Brain microvascular endothelial cell (primary cell): Measurements from ENCODE around the gene ZNF804A.

ENCODE experiments used
- DNase-seq: peaks from one replicate; pipeline ENCODE4 v3.0.0-alpha.2; 2020
- H3K27ac ChIP-seq: fragments of 250-450 bp; sonication (Bioruptor Pico); 2 replicates; pipeline ENCODE4 v1.5.1; 2020; ENCODE audit warnings: mild to moderate bottlenecking, moderate library complexity
- H3K27me3 ChIP-seq: fragments of 250-450 bp; sonication (Bioruptor Pico); replicated peaks from 2 replicates; pipeline ENCODE4 v1.5.1; 2020; ENCODE audit warnings: mild to moderate bottlenecking
- H3K36me3 ChIP-seq: fragments of 250-450 bp; sonication (Bioruptor Pico); replicated peaks from 2 replicates; pipeline ENCODE4 v1.5.1; 2020; ENCODE audit warnings: mild to moderate bottlenecking
- H3K4me3 ChIP-seq: 2 replicates; pipeline ENCODE4 v1.5.1; 2011; ENCODE audit warnings: low read depth, mild to moderate bottlenecking, control low read depth, low read length, moderate library complexity
- CTCF ChIP-seq: IDR thresholded peaks from 2 replicates; pipeline ENCODE4 v1.5.1; 2011; ENCODE audit warnings: low read depth, mild to moderate bottlenecking, moderate library complexity, low read length, control low read depth, inconsistent platforms; ENCODE audit errors: missing control alignments
- in situ Hi-C: cut with HindIII; loops from 2 replicates; pipeline ENCODE4 v1.10.0; 2017; ENCODE audit warnings: low sequenced_read_pairs, low pct_ligation_motif_present

The ZNF804A gene

GRCh38 chr2:184945824-184946223, 347.5 kb downstream of the ZNF804A start:
- TF ChIP-seq CTCF = no peak
- in situ Hi-C loops = no loop called here
- Histone ChIP-seq H3K27me3 (no peaks in the 10 kb centered on the region), H3K27ac (no peak overlapping the region), H3K36me3 (no peaks in the 10 kb centered on the region), H3K4me3 (no peak overlapping the region)
- DNase-seq = no peak

GRCh38 chr2:184956856-184957255, 358.5 kb downstream of the ZNF804A start:
- in situ Hi-C loops = no loop called here
- Histone ChIP-seq H3K36me3 (no peaks in the 10 kb centered on the region), H3K27me3 (no peaks in the 10 kb centered on the region), H3K27ac (no peak overlapping the region), H3K4me3 (no peak overlapping the region)
- TF ChIP-seq CTCF = no peak
- DNase-seq = no peak

DNA sequence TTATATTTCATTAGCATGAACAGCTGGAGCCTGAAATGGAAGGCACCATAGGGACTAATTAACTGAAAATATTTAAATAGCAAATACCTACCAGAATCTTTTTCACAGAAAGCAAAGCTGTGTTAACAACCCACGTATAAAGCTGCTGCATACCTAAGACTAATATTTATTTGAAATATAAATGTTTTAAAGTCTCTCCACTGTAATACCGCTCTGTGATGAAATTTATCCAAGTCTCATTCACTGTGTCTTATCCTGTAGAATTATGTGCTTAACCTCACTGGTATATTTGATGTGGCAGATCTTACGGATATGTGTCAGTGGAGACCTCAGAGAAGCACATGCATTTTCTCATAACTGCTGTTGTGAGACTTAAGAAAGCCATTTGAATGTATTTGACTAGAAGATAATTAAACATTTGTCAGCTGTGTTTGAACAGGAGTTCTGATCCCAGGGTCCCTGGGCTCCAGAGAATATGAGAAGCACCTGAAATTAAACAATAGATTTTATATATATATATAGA, 373.3 kb downstream of the ZNF804A start:
- in situ Hi-C loops = no loop called here
- TF ChIP-seq CTCF = no peak
- Histone ChIP-seq H3K27ac (no peak overlapping the region), H3K27me3 (no peaks in the 10 kb centered on the region), H3K4me3 (no peak overlapping the region), H3K36me3 (no peaks in the 10 kb centered on the region)
- no peak for DNase-seq
